HepG2 (cell line): ENCODE data around the gene PCDH17. TPM values are rescaled to one million over a fixed set of nuclear protein-coding genes. Genes with fewer than 3 reads are reported as not detected.

Source experiments
- ATAC-seq: fragments of 200-7000 bp; cut with Tn5 transposase; 3 replicates; pipeline ENCODE4 v1.9.1; 2020; ENCODE audit warnings: mild to moderate bottlenecking, moderate library complexity
- BruUV-seq: library from RNA; stranded (reverse); fragments of 400-500 nt; replicated peaks from 2 replicates; lab custom pipeline; 2021; lab: Mats Ljungman, UMichigan
- CTCF ChIA-PET: fragments of 300-600 bp; formaldehyde crosslinking; extraction: SDS; loops from one replicate; lab custom pipeline; 2021; ENCODE audit warnings: low total read pairs, inconsistent platforms, low intra/inter-chr PET ratio; lab: Yijun Ruan, JAX
- POLR2A ChIA-PET: fragments of 350-600 bp; sonication (Branson Sonifier 250); formaldehyde crosslinking; loops from one replicate; lab custom pipeline; 2020; ENCODE audit warnings: antibody characterized with exemption, inconsistent platforms; lab: Yijun Ruan, JAX
- DNase-seq: peaks from one replicate; pipeline ENCODE4 v3.0.0-alpha.2; 2015; ENCODE audit warnings: low spot score
- FAIRE-seq: peaks from 3 replicates; lab custom pipeline; 2011; peaks lifted over from hg19 to GRCh38; lab: Jason Lieb, UNC
- H2AFZ ChIP-seq: one replicate; pipeline ENCODE4 v1.6.1; 2011; ENCODE audit warnings: low read length, inconsistent platforms
- H3K27ac ChIP-seq: fragments of 300-600 bp; 3 replicates; pipeline ENCODE4 v1.8.0; 2011; ENCODE audit warnings: mixed run types, mild to moderate bottlenecking, mixed read lengths, low read length, inconsistent platforms; ENCODE audit not compliant: insufficient read depth; ENCODE audit errors: extremely low read length
- H3K27me3 ChIP-seq, 2 experiments: fragments of 200-600 bp in 1 of 2; 2 replicates in 1 of 2; 3 replicates in 1 of 2; pipeline versions ENCODE4 v1.6.0 to v1.8.0; 2011; ENCODE audit warnings: low read length in 2 of 2, mild to moderate bottlenecking in 2 of 2, moderate library complexity in 2 of 2, inconsistent platforms in 1 of 2; ENCODE audit not compliant: insufficient read depth in 2 of 2, control insufficient read depth in 1 of 2
- H3K36me3 ChIP-seq, 2 experiments: fragments of 200-600 bp in 1 of 2; replicated peaks in 1 of 2; 2 replicates in 1 of 2; 3 replicates in 1 of 2; pipeline versions ENCODE4 v1.5.1 to v1.8.0; 2011; ENCODE audit warnings: low read length in 2 of 2, inconsistent platforms in 1 of 2; ENCODE audit not compliant: insufficient read depth in 2 of 2, control insufficient read depth in 1 of 2
- H3K4me1 ChIP-seq: 2 replicates; pipeline ENCODE4 v1.5.1; 2012; ENCODE audit warnings: low read length, inconsistent platforms; ENCODE audit not compliant: insufficient read depth
- H3K4me2 ChIP-seq: 2 replicates; pipeline ENCODE4 v1.6.0; 2011; ENCODE audit warnings: low read depth, low read length, inconsistent platforms
- H3K4me3 ChIP-seq, 3 experiments: fragments of 200-600 bp in 1 of 3; sonication (generic), shearing (Covaris generic) in 1 of 3; replicated peaks in 1 of 3; 2 replicates each; pipeline ENCODE4 v1.5.1; 2011 to 2016; ENCODE audit warnings: low read length in 3 of 3, inconsistent platforms in 2 of 3, low read depth in 2 of 3, mild to moderate bottlenecking in 2 of 3, control low read depth in 1 of 3, mixed read lengths in 1 of 3; ENCODE audit not compliant: insufficient read depth in 1 of 3
- H3K79me2 ChIP-seq: one replicate; pipeline ENCODE4 v1.6.1; 2011; ENCODE audit warnings: low read length, inconsistent platforms; ENCODE audit not compliant: insufficient read depth
- H3K9ac ChIP-seq: 2 replicates; pipeline ENCODE4 v1.6.0; 2011; ENCODE audit warnings: mild to moderate bottlenecking, low read depth, low read length, inconsistent platforms; ENCODE audit not compliant: insufficient read depth
- H3K9me3 ChIP-seq: 2 replicates; pipeline ENCODE4 v1.5.1; 2012; ENCODE audit warnings: mild to moderate bottlenecking, low read length
- H4K20me1 ChIP-seq: 2 replicates; pipeline ENCODE4 v1.6.0; 2011; ENCODE audit warnings: inconsistent platforms, mild to moderate bottlenecking, low read length, moderate library complexity; ENCODE audit not compliant: insufficient read depth
- CAMTA2 ChIP-seq: sonication (generic); formaldehyde crosslinking; IDR thresholded peaks from 2 replicates; pipeline ENCODE4 v1.4.0; 2020; ENCODE audit warnings: mild to moderate bottlenecking, missing genetic modification reagents, borderline replicate concordance
- CREB3 ChIP-seq: sonication (generic); formaldehyde crosslinking; IDR thresholded peaks from 2 replicates; pipeline ENCODE4 v1.5.0; 2020; ENCODE audit warnings: missing genetic modification reagents
- DBP ChIP-seq: sonication (generic); formaldehyde crosslinking; IDR thresholded peaks from 2 replicates; pipeline ENCODE4 v1.4.0; 2020; ENCODE audit warnings: missing genetic modification reagents; ENCODE audit errors: not compliant biosample characterization
- GTF3A ChIP-seq: sonication (generic); formaldehyde crosslinking; conservative IDR thresholded peaks from 2 replicates; pipeline ENCODE4 v1.4.0; 2020; ENCODE audit warnings: mild to moderate bottlenecking, missing genetic modification reagents
- MTA3 ChIP-seq: sonication (generic); formaldehyde crosslinking; IDR thresholded peaks from 2 replicates; pipeline ENCODE4 v1.4.0; 2020; ENCODE audit warnings: missing genetic modification reagents
- NFYC ChIP-seq: IDR thresholded peaks from 2 replicates; pipeline ENCODE4 v1.6.1; 2016; ENCODE audit warnings: missing genetic modification reagents, missing compliant biosample characterization
- NR2F2 ChIP-seq: IDR thresholded peaks from 2 replicates; pipeline ENCODE4 v1.6.1; 2012; ENCODE audit warnings: low read depth, inconsistent platforms, borderline replicate concordance
- RAD51 ChIP-seq: fragments of 450-650 bp; IDR thresholded peaks from 2 replicates; pipeline ENCODE4 v1.6.1; 2016; ENCODE audit warnings: borderline replicate concordance
- SMARCE1 ChIP-seq: fragments of 450-650 bp; IDR thresholded peaks from 2 replicates; pipeline ENCODE4 v1.6.1; 2017; ENCODE audit warnings: borderline replicate concordance
- SNAI1 ChIP-seq: sonication (generic); formaldehyde crosslinking; IDR thresholded peaks from 2 replicates; pipeline ENCODE4 v1.5.0; 2020; ENCODE audit warnings: mild to moderate bottlenecking, missing genetic modification reagents, borderline replicate concordance
- STAT5B ChIP-seq: sonication (generic); formaldehyde crosslinking; IDR thresholded peaks from 2 replicates; pipeline ENCODE4 v1.4.0; 2020; ENCODE audit warnings: missing genetic modification reagents
- ZBTB33 ChIP-seq: sonication (generic); formaldehyde crosslinking; IDR thresholded peaks from 2 replicates; pipeline ENCODE4 v1.4.0; 2020; ENCODE audit warnings: missing genetic modification reagents
- ZFP62 ChIP-seq: sonication (generic); formaldehyde crosslinking; IDR thresholded peaks from 2 replicates; pipeline ENCODE4 v1.4.0; 2020; ENCODE audit warnings: missing genetic modification reagents
- ZNF414 ChIP-seq: sonication (generic); formaldehyde crosslinking; IDR thresholded peaks from 2 replicates; pipeline ENCODE4 v1.5.0; 2020; ENCODE audit warnings: missing genetic modification reagents
- WGBS: methylation state at CpG from one replicate; pipeline ENCODE4 v1.1.6; 2017; ENCODE audit warnings: low lambda C conversion rate; 5-methylcytosine and 5-hydroxymethylcytosine counted together
- in situ Hi-C: cut with HindIII; loops from 2 replicates; pipeline ENCODE4 v1.10.0; 2017; ENCODE audit warnings: low pct_unique_long_range_greater_than_20kb; ENCODE audit not compliant: extremely low pct_ligation_motif_present
- intact Hi-C: fragments of 100-400 bp; cut with micrococcal nuclease; formaldehyde crosslinking; loops from one replicate; pipeline ENCODE4 v1.10.0; 2022; ENCODE audit not compliant: unreplicated experiment
- polyA plus RNA-seq, 8 experiments: library from polyadenylated mRNA; depleted of rRNA in 3 of 8; stranded (reverse) in 7 of 8; unstranded in 1 of 8; fragments of >200 nt; fragmentation: Illumina TruSeq in 4 of 8; extraction: Trizol in 4 of 8; gene quantifications; 2 replicates each; pipeline versions ENCODE4 v1.2.1 to v1.2.3, GENCODE V29; 2011 to 2016; ENCODE audit warnings: low read depth in 4 of 8, missing spikeins in 1 of 8, mixed read lengths in 1 of 8; ENCODE audit not compliant: insufficient read depth in 1 of 8
- total RNA-seq, 5 experiments: library from RNA; depleted of rRNA; stranded (reverse); fragments of >200 nt; fragmentation: Illumina TruSeq; extraction: Trizol; gene quantifications; 2 replicates each; pipeline ENCODE4 v1.2.3, GENCODE V29; 2016; ENCODE audit warnings: low read depth in 1 of 5
- TF ChIP-seq, protein P1 (sequence below): sonication (generic); formaldehyde crosslinking; IDR thresholded peaks from 2 replicates; pipeline ENCODE4 v1.5.0; 2020; ENCODE audit warnings: mild to moderate bottlenecking, missing genetic modification reagents

The PCDH17 gene
- total and polyA plus RNA-seq, 2 of the 13 experiments (the other 11 are each of a cell fraction or from before 2014, with no cell fraction given), result not detected

DNA sequence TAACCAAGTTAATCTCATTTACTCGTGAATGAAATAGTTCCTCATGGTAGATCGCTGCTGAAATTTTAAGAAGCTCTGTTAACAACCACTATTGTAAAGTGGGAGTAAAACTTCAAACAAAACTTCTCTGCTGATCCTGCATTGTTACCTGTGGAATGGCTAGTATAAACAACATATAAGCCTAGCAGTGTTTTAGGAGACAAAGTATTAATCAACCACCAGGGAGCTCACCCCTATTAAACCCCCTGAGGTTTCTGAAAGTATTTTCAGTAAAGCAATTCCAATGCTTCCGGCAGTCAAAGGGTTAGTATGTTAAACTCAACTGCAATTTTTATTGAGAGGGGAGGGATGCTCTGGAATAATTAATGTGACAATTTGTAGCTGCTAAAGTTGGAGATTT lies 30.0 kb upstream of the PCDH17 start:
- WGBS, result 0% methylated on average over 3 of the region's 3 CpGs
- in situ Hi-C loops, result no loop called here
- ATAC-seq (no peak), DNase-seq (no peak), FAIRE-seq (no peak)
- 0 out of 2 replicates have a peak, but pooled peaks cover 6% of the 10 kb centered on the region for H3K9me3 ChIP-seq
- H3K9ac ChIP-seq, result no peak overlapping the region
- no peak overlapping the region for H2AFZ ChIP-seq
- H3K4me2 ChIP-seq, result no peak overlapping the region
- H3K4me1 ChIP-seq, result no peaks in the 10 kb centered on the region
- H3K27me3 ChIP-seq, result no peaks in the 10 kb centered on the region
- no peak overlapping the region for H3K27ac ChIP-seq
- H3K4me3 ChIP-seq, result no peak overlapping the region
- TF ChIP-seq GTF3A (CRISPR knock-in tag), result no peak
- no peak for TF ChIP-seq NFYC (CRISPR knock-in tag)
- no peak for TF ChIP-seq CREB3 (CRISPR knock-in tag)
- TF ChIP-seq, protein P1, sequence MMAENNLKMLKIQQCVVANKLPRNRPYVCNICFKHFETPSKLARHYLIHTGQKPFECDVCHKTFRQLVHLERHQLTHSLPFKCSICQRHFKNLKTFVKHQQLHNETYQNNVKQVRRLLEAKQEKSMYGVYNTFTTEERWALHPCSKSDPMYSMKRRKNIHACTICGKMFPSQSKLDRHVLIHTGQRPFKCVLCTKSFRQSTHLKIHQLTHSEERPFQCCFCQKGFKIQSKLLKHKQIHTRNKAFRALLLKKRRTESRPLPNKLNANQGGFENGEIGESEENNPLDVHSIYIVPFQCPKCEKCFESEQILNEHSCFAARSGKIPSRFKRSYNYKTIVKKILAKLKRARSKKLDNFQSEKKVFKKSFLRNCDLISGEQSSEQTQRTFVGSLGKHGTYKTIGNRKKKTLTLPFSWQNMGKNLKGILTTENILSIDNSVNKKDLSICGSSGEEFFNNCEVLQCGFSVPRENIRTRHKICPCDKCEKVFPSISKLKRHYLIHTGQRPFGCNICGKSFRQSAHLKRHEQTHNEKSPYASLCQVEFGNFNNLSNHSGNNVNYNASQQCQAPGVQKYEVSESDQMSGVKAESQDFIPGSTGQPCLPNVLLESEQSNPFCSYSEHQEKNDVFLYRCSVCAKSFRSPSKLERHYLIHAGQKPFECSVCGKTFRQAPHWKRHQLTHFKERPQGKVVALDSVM (CRISPR knock-in tag), result no peak
- TF ChIP-seq RAD51, result no peak
- TF ChIP-seq SMARCE1, result no peak
- no peak for TF ChIP-seq STAT5B (CRISPR knock-in tag)
- TF ChIP-seq SNAI1, result no peak
- no peak for TF ChIP-seq NR2F2
- TF ChIP-seq DBP, result no peak
- TF ChIP-seq ZNF414 (CRISPR knock-in tag), result no peak
- no peak for TF ChIP-seq CAMTA2 (CRISPR knock-in tag)
- no peak for TF ChIP-seq ZFP62 (CRISPR knock-in tag)
- no peak for TF ChIP-seq MTA3 (CRISPR knock-in tag)
- TF ChIP-seq ZBTB33 (CRISPR knock-in tag), result no peak
- no peaks in the 10 kb centered on the region for H3K36me3 ChIP-seq
- no peaks in the 10 kb centered on the region for H3K79me2 ChIP-seq
- ChIA-PET POLR2A (no interaction called here), CTCF (no interaction called here)
- H4K20me1 ChIP-seq, result no peaks in the 10 kb centered on the region
- intact Hi-C loops, result no loop called here
- no TSS peak for BruUV-seq
